ENCODE results near the gene P4HA2.

DNA sequence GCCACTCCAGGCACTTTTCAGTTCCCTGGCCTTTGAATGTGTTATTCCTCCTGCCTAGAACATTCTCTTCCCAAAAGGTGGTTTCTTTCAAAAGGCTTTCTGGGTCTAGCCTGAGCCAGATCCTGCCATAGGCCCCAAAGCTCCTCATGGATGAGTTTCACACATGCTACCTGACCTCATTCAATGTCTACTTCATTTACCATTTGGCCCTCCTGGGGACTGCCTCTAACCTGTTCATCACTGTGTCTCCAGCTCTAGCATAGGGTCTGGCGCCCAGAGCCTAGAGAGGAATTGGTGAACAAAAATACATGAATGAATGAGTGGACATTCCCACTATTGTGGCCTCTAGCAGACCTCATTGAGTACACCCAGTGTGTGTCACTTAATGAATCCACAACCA is 5.4 kb upstream of the P4HA2 start:
- TF ChIP-seq, protein P1, sequence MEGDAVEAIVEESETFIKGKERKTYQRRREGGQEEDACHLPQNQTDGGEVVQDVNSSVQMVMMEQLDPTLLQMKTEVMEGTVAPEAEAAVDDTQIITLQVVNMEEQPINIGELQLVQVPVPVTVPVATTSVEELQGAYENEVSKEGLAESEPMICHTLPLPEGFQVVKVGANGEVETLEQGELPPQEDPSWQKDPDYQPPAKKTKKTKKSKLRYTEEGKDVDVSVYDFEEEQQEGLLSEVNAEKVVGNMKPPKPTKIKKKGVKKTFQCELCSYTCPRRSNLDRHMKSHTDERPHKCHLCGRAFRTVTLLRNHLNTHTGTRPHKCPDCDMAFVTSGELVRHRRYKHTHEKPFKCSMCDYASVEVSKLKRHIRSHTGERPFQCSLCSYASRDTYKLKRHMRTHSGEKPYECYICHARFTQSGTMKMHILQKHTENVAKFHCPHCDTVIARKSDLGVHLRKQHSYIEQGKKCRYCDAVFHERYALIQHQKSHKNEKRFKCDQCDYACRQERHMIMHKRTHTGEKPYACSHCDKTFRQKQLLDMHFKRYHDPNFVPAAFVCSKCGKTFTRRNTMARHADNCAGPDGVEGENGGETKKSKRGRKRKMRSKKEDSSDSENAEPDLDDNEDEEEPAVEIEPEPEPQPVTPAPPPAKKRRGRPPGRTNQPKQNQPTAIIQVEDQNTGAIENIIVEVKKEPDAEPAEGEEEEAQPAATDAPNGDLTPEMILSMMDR (conservative IDR thresholded peaks at IDR 0.05; ENCODE audit: low read depth in 2 of 2): no peak
- TF ChIP-seq, protein P2, sequence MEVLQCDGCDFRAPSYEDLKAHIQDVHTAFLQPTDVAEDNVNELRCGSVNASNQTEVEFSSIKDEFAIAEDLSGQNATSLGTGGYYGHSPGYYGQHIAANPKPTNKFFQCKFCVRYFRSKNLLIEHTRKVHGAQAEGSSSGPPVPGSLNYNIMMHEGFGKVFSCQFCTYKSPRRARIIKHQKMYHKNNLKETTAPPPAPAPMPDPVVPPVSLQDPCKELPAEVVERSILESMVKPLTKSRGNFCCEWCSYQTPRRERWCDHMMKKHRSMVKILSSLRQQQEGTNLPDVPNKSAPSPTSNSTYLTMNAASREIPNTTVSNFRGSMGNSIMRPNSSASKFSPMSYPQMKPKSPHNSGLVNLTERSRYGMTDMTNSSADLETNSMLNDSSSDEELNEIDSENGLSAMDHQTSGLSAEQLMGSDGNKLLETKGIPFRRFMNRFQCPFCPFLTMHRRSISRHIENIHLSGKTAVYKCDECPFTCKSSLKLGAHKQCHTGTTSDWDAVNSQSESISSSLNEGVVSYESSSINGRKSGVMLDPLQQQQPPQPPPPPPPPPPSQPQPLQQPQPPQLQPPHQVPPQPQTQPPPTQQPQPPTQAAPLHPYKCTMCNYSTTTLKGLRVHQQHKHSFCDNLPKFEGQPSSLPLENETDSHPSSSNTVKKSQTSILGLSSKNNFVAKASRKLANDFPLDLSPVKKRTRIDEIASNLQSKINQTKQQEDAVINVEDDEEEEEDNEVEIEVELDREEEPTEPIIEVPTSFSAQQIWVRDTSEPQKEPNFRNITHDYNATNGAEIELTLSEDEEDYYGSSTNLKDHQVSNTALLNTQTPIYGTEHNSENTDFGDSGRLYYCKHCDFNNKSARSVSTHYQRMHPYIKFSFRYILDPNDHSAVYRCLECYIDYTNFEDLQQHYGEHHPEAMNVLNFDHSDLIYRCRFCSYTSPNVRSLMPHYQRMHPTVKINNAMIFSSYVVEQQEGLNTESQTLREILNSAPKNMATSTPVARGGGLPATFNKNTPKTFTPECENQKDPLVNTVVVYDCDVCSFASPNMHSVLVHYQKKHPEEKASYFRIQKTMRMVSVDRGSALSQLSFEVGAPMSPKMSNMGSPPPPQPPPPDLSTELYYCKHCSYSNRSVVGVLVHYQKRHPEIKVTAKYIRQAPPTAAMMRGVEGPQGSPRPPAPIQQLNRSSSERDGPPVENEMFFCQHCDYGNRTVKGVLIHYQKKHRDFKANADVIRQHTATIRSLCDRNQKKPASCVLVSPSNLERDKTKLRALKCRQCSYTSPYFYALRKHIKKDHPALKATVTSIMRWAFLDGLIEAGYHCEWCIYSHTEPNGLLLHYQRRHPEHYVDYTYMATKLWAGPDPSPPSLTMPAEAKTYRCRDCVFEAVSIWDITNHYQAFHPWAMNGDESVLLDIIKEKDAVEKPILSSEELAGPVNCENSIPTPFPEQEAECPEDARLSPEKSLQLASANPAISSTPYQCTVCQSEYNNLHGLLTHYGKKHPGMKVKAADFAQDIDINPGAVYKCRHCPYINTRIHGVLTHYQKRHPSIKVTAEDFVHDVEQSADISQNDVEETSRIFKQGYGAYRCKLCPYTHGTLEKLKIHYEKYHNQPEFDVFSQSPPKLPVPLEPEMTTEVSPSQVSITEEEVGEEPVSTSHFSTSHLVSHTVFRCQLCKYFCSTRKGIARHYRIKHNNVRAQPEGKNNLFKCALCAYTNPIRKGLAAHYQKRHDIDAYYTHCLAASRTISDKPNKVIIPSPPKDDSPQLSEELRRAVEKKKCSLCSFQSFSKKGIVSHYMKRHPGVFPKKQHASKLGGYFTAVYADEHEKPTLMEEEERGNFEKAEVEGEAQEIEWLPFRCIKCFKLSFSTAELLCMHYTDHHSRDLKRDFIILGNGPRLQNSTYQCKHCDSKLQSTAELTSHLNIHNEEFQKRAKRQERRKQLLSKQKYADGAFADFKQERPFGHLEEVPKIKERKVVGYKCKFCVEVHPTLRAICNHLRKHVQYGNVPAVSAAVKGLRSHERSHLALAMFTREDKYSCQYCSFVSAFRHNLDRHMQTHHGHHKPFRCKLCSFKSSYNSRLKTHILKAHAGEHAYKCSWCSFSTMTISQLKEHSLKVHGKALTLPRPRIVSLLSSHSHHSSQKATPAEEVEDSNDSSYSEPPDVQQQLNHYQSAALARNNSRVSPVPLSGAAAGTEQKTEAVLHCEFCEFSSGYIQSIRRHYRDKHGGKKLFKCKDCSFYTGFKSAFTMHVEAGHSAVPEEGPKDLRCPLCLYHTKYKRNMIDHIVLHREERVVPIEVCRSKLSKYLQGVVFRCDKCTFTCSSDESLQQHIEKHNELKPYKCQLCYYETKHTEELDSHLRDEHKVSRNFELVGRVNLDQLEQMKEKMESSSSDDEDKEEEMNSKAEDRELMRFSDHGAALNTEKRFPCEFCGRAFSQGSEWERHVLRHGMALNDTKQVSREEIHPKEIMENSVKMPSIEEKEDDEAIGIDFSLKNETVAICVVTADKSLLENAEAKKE (CRISPR knock-in tag; IDR thresholded peaks at IDR 0.05): no peak
- TF ChIP-seq, protein P3, sequence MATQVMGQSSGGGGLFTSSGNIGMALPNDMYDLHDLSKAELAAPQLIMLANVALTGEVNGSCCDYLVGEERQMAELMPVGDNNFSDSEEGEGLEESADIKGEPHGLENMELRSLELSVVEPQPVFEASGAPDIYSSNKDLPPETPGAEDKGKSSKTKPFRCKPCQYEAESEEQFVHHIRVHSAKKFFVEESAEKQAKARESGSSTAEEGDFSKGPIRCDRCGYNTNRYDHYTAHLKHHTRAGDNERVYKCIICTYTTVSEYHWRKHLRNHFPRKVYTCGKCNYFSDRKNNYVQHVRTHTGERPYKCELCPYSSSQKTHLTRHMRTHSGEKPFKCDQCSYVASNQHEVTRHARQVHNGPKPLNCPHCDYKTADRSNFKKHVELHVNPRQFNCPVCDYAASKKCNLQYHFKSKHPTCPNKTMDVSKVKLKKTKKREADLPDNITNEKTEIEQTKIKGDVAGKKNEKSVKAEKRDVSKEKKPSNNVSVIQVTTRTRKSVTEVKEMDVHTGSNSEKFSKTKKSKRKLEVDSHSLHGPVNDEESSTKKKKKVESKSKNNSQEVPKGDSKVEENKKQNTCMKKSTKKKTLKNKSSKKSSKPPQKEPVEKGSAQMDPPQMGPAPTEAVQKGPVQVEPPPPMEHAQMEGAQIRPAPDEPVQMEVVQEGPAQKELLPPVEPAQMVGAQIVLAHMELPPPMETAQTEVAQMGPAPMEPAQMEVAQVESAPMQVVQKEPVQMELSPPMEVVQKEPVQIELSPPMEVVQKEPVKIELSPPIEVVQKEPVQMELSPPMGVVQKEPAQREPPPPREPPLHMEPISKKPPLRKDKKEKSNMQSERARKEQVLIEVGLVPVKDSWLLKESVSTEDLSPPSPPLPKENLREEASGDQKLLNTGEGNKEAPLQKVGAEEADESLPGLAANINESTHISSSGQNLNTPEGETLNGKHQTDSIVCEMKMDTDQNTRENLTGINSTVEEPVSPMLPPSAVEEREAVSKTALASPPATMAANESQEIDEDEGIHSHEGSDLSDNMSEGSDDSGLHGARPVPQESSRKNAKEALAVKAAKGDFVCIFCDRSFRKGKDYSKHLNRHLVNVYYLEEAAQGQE (IDR thresholded peaks at IDR 0.05; ENCODE audit: unreplicated experiment): no peak
- no peak for TF ChIP-seq EZH2 (IDR thresholded peaks at IDR 0.05; ENCODE audit: low read depth, unreplicated experiment)
- TF ChIP-seq STAT1 (IDR thresholded peaks at IDR 0.05; ENCODE audit: unreplicated experiment): no peak
- TF ChIP-seq POLR2AphosphoS5 (IDR thresholded peaks at IDR 0.05; ENCODE audit: low read depth): no peak
- no peak for TF ChIP-seq JUNB (IDR thresholded peaks at IDR 0.05; ENCODE audit: unreplicated experiment)
- no peak for TF ChIP-seq EZH2phosphoT487 (IDR thresholded peaks at IDR 0.05; ENCODE audit: unreplicated experiment)
- TF ChIP-seq ZNF114 (CRISPR knock-in tag; IDR thresholded peaks at IDR 0.05): no peak
- TF ChIP-seq CREB1 (CRISPR knock-in tag; IDR thresholded peaks at IDR 0.05; ENCODE audit: low read depth): no peak
- TF ChIP-seq ZNF331 (CRISPR knock-in tag; IDR thresholded peaks at IDR 0.05; ENCODE audit: low read depth): no peak

All from GM23338 (cell line).